ENCODE measurements around the gene SEMA3F.

DNA sequence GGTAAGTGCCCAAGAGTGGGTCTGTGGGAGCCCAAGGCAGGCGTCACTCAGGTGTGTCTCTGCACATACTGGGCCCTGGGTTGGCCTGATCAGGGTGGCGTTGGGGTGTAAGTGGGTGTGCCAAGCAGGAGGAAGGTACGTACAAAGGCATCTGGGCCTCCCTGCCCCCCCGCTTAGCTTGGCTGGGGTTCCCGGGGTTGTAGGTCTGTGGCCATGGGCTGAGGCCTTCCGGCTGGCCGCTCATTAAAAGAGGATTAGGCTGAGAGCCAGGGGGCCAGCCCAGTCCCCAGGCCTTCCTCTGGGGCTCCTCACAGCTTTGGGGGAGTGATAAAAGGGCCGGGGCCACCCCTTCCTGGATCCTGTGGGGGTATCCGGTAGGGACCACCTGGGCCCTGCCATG lies 13.3 kb downstream of the SEMA3F start:
- TF ChIP-seq CTCF (IDR thresholded peaks at IDR 0.05 in 4 of 5, conservative IDR thresholded peaks at IDR 0.05 in 1 of 5) (no peak), POLR2A (IDR thresholded peaks at IDR 0.05) (no peak)

All from gastrocnemius medialis (tissue), 4 donors.